Measurements from ENCODE around the gene TMEM164. TPM values are rescaled to one million over a fixed set of nuclear protein-coding genes. Genes with fewer than 3 reads are reported as not detected.

Gene TMEM164
- total RNA-seq, 1 donor: 7.3 TPM

DNA sequence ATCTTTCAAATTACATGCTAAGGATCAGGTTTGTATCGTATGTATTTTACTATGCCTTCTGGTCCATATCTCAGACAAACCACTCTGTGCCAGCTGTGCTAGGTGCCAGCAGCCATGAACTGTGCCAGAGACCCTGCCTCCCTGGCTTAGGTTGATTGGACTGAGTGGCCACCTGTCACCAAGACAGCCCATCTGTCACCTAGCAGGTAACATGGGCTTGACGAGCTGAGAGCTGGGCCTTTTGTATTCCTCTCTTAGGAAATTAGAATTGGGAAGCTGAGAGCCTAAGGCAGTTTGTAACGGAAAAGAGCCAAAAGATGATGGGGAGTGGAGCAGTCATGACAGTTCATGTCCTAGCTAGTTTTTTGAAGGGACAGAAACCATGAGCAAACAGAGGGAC is 42.5 kb downstream of the TMEM164 start:
- H3K4me3 ChIP-seq (ENCODE audit: low read depth, low read length): no peak overlapping the region
- DNase-seq (ENCODE audit: low read depth): no peak
- TF ChIP-seq, protein P1, sequence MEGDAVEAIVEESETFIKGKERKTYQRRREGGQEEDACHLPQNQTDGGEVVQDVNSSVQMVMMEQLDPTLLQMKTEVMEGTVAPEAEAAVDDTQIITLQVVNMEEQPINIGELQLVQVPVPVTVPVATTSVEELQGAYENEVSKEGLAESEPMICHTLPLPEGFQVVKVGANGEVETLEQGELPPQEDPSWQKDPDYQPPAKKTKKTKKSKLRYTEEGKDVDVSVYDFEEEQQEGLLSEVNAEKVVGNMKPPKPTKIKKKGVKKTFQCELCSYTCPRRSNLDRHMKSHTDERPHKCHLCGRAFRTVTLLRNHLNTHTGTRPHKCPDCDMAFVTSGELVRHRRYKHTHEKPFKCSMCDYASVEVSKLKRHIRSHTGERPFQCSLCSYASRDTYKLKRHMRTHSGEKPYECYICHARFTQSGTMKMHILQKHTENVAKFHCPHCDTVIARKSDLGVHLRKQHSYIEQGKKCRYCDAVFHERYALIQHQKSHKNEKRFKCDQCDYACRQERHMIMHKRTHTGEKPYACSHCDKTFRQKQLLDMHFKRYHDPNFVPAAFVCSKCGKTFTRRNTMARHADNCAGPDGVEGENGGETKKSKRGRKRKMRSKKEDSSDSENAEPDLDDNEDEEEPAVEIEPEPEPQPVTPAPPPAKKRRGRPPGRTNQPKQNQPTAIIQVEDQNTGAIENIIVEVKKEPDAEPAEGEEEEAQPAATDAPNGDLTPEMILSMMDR (IDR thresholded peaks at IDR 0.05; ENCODE audit: insufficient read depth, low read length): no peak

DNA sequence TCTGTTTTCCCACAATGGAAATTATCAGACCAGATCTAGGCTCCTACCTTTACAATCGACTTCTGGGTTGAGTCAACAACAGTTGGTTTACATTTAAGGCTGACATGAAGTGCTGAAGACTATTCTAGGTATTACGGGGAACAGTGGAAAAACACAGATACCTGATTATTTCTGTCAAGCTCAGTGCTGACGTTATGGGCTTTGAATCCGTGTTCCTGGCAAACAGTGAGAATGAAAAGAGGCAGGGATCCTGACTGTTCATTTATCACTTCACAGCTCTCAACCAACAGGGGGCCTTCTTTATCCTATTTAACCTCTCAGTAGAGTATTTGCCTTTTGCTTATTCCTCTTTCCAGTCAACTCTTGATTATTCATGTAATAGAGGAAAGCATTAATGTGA is 43.1 kb downstream of the TMEM164 start:
- no peak for DNase-seq (ENCODE audit: low read depth)
- TF ChIP-seq, protein P1 (IDR thresholded peaks at IDR 0.05; ENCODE audit: insufficient read depth, low read length): no peak

DNA sequence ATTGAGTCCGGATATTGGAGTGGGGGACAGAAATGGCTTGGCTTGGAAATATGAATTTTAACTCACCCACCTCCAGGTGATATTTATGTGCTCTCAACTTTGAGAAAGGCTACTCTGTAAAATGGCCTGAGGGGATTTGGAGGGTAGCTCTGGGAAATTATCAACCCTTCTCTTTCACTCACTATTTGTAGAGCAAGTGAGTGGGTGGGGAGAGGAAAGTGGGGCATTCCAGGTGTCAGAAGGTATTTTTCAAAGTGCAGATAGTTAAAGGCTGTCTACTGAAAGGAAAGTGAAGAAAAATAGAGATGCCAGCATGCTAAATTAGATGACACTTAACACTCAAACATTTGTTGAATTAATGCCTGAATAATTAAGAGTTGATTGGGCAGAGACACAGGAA is 44.1 kb downstream of the TMEM164 start:
- DNase-seq (ENCODE audit: low read depth): no peak

More for the DNA sequence above, 43.1 kb downstream of the TMEM164 start:
- H3K4me3 ChIP-seq (ENCODE audit: low read depth, low read length): no peak overlapping the region

DNA sequence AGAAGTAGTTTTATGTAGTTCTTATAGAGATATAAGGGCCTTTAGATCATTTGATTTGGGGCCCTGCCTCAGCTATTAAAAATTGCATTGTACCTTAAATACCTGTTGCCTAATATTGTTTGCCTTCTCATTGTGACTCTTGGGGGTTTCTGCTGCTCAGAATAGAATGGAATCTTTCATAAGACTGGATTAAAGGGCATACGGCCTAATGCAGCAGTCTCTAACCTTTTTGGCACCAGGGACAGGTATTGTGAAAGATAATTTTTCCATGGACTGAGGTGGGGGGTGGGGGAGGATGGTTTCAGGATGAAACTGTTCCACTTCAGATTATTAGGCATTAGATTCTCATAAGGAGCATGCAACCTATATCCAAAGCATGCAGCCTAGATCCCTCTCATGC is 46.2 kb downstream of the TMEM164 start:
- no peak overlapping the region for H3K4me3 ChIP-seq (ENCODE audit: low read depth, low read length)
- TF ChIP-seq, protein P1 (IDR thresholded peaks at IDR 0.05; ENCODE audit: insufficient read depth, low read length): no peak
- DNase-seq (ENCODE audit: low read depth): no peak

More for the DNA sequence above, 44.1 kb downstream of the TMEM164 start:
- H3K4me3 ChIP-seq (ENCODE audit: low read depth, low read length): no peak overlapping the region
- TF ChIP-seq, protein P1 (IDR thresholded peaks at IDR 0.05; ENCODE audit: insufficient read depth, low read length): no peak

- TF ChIP-seq, protein P1 (IDR thresholded peaks at IDR 0.05; ENCODE audit: insufficient read depth, low read length): no peak
- no peak for DNase-seq (ENCODE audit: low read depth)
- no peak overlapping the region for H3K4me3 ChIP-seq (ENCODE audit: low read depth, low read length)
Observed at GRCh38 chrX:110050386-110050785, 47.5 kb downstream of the TMEM164 start.

DNA sequence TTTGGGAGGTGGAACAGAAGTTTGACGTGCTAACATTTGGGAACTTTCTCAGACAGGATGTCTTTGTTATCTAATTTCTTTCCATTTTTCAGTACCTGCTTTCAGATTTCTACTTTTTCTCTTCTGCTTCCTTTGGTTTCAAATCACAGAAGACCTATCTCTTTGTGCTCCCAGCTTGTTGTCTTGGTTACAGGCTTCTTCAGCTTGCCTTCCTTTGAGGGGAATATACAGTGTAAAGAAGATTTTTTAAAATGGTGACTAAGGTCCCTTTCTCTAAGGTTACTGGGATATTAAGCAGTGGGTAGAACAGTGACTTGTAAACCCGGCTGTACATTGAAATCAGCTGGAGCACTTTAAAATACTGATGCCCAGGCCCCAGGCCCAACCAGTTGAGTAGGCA is 48.0 kb downstream of the TMEM164 start:
- H3K4me3 ChIP-seq (ENCODE audit: low read depth, low read length): no peak overlapping the region
- no peak for DNase-seq (ENCODE audit: low read depth)
- TF ChIP-seq, protein P1 (IDR thresholded peaks at IDR 0.05; ENCODE audit: insufficient read depth, low read length): no peak

- no peak for DNase-seq (ENCODE audit: low read depth)
- no peak overlapping the region for H3K4me3 ChIP-seq (ENCODE audit: low read depth, low read length)
- TF ChIP-seq, protein P1 (IDR thresholded peaks at IDR 0.05; ENCODE audit: insufficient read depth, low read length): no peak
Observed at GRCh38 chrX:110051559-110051958, 48.6 kb downstream of the TMEM164 start.

Measured in fibroblast of the aortic adventitia (primary cell).